Fibroblast of skin of left quadriceps (primary cell): ENCODE measurements around the gene TAPT1.
A peak's percentile ranks its signal among the peaks of the same experiment; 100 is the strongest.

Source experiments
- DNase-seq, 2 experiments: peaks; one replicate each; pipeline ENCODE4 v3.0.0-alpha.2; 2013; ENCODE audit warnings: low read depth in 2 of 2

The TAPT1 gene

DNA sequence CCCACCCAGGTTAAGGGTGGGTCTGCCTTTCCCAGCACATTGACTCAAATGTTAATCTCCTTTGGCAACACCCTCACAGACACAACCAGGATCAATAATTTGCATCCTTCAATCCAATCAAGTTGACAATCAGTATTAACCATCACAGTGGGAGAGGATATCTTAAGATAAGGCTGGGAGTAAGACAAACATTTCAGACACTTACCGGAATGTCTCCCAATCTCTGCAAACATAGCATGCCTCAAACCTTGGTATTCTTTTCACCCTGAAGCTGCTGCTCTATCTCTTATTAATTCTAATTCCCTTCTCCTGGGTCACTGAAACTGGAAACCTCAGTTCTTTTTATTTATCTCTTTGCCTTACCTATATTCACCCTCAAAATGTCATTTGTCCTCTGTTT, 19.0 kb upstream of the TAPT1 start:
- no peak for DNase-seq

DNA sequence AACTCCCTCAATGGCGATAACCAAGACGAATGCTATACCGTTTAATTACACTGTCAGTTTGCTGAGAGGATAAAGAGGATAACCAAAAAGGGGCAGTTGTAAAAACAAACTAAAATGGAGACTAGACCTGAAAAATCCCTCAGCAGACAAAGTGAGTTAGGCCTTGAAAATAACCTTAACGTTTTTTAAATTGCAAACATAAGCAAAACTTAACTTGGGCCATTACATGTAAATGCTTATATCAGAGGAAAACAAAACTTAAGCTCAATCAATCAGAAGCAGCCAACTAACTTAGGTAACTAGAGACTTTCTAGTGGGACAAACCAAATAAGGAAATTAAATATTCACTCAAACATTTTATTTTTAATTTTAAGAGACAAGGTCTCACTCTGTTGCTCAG, 17.0 kb upstream of the TAPT1 start:
- DNase-seq, result no peak

DNA sequence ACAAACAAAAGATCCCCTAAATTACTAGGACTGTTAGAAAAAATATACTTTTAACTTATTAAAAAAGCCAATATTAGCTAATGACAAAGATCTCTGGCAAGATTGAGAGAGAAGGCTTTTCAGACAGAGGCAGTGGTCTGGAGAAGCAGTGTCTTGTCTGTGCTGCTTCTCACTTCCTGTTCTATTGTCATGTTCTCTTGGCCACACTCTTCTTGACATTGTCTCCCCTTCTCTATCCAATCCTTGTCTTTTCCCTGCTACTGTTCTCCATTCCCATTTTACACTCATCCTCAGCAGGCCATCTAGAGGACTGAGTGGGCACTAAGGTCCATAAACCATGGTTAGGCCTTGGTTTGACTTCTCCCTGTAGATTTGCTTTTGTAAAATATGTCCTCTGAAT, 14.0 kb upstream of the TAPT1 start:
- no peak for DNase-seq

DNA sequence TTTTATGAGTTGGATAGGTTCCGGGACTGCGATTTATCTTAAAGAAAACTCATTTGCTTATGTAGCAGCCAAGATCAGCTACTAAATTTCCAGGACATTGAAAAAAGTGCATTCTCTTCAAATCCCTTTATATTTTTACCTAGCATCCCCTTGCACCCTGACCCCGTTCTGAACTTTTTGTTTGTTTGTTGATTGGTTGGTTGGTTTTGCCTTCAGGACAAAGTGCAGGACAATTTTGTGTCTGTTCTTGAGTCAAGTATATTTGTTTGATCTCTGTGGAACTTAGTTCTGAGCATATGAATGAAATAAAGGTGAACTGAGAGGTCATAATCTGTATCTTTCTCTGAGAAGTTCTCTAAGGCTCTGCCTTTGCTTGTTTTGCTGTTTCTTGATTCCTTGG, 12.8 kb upstream of the TAPT1 start:
- DNase-seq, result no peak

DNA sequence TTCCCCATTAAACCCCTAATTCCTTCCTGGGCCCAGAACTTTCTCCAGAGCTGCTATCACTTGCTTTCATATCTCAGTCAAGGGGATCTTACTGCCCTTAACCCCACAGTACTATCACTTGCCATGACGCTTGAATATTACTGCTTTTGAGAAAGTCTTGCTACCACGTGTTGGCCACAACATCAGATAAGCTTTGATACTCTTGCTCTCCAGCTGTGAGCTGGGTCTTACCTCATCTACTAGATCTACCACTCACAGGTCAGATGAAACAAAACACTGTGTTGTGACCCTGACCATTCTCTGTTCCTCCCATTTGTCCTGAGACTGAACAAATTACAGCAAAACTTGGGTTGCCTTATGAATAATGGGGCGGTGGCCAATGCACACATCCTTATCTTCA, 12.1 kb upstream of the TAPT1 start:
- DNase-seq, result no peak

DNA sequence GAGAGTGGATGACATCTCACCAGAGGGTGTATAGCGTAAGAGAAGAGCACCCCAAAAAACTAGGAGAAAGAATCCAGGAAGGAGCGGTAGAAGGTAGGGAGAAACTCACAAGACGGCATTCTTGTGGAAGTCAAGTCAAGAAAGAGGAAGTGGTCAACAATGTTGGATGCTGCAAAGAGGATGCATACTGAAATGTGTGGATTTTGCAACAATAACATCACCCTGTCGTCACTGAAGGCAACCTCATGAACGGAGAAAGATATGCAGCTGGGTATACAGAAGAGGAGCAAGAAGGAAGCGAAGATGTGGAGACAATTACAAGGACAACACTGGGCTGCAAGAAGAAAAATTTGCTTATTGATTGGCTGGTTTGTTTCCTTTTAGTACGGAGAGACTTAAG, 11.4 kb upstream of the TAPT1 start:
- DNase-seq, result no peak

DNA sequence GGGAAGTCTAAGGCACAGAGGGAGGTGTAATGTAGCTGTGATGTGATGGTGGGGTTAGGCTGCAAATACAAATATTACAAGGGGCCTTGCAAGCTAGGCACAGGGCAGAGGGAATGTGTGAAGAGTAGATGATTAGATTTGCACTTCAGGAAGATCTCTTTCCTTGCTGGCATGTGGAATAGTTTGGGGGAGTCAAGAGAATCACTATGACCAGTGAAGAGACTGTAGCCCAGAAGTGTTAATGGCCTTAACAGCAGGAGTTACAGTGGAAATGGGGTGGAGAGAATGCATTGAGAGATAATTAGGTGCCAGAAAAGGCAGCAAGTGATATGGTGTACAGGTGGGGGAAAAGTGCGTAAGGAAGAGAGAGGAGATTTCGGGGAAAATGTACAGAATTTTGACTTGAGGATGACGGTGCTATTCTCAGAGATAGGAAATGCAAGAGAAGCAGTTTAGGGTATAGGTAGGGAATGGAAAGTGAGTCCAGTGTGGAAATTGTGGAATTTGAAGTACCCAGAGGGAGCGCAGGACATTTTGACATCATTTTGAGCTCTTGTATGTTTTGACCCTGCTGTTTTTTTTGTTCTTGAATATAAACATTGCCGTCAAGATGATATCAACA, 10.2 kb upstream of the TAPT1 start:
- DNase-seq, result no peak

DNA sequence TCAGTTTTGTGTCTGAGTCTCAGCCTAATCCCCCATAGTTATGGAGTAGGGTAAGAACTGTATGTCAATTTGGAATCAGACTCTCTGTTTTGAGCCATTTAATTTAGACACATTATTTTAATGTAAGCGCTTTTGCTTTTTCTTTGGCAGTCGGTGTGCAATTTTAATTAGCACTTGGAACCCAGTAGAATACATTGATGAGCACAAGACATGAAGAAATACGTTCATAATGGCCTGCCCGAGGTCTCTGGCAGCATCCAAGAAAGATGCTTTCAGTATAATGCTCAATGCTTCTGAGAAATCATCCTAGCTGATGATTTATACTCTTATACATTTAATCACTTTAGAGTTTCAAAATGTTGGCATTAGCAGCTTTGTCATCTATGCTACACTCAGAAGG, 8.9 kb upstream of the TAPT1 start:
- no peak for DNase-seq

DNA sequence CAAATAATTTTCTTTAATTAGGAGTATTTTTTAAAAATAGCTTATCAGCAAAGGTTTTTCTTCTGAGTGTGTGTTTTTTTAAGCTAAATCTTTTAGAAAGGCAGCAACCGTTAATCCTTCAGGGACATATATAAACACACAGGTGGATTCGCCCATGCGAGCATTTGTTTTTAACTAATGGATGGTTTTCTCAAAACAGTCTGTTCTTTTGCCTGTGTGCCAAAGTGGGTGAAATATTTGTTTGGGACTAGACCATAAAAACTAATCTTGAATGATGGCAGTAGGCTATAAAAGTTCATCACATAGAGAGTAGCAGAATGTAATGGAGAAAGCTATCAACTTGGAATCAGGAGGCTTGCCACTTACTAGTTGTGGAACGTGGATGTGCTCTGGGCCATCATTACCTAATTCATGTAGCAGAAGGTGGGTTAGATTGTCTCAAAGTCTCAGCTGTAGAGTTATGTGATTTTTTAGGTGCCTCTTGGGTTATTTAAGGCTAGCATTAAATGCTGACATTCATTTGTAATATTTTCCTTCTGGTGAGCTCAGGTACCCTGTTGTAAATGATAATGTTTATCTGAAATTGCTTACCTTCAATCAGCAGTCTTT, 7.4 kb upstream of the TAPT1 start:
- no peak for DNase-seq

DNA sequence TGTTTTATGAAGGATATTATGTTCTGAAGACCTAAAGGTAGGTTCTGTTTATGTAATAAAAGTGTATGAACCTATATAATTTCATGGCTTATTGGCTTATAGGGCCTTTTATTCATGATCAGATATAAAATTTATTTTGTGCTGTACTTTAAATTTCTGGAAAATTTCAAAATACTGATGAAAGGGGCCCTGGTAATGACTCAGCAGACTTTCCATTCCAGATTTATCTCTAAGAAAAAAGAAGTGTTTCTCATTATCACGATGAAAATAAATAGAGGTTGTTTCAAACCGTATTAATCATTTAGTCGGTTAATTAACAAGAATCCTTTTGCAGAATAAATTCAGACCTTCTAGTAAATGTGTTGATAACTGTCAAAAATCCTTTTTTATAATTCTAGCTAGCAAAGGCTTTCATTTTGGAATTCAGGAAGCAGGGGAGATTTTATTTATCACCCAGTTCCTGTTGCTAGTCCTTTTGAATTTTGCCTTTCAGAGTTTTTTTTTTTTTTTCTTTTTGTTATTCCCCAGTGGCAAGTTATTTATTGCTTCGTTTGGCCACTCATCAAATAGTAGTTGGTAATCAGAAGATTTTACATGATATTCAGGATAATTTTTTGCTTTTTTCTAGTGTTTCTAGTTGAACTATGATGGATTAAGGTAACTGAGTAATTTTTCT, 5.4 kb upstream of the TAPT1 start:
- DNase-seq, result no peak

DNA sequence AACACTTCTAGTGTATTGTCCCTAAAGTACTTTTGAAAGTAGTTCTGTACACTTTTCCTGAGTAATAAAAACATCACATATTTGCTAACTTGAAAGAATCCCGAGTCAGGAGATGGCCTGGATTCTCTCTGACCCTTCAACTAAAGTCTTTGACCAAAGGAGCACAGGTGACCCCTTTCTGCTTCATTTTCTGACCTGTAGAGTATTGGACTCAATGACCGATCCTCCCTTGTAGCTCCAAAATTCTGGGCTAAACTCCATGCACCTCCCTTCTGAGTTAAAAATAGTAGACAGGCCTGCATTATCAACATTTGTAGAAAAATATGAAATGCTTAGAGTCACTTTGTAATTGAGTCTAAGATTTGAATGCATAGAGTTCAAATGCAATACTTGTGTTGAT, 4.0 kb upstream of the TAPT1 start:
- no peak for DNase-seq

DNA sequence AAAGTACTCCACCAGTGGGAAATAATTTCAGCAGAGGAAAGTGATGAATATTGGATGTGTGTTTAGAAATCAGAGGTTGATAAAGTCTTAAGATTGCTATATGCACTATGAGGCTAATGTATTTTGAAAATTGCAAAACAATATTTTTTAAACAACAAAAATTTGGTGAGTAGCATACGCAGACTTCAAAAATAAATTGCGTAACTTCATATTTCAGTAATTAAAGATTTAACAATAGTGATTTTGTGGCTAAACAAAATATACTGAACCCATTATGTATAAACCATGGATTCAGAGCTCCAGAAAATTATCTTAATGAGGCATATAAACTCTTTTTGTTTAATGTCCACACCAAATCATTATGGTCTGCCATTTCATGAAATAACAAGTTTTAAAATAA, 3.3 kb upstream of the TAPT1 start:
- DNase-seq, result no peak

DNA sequence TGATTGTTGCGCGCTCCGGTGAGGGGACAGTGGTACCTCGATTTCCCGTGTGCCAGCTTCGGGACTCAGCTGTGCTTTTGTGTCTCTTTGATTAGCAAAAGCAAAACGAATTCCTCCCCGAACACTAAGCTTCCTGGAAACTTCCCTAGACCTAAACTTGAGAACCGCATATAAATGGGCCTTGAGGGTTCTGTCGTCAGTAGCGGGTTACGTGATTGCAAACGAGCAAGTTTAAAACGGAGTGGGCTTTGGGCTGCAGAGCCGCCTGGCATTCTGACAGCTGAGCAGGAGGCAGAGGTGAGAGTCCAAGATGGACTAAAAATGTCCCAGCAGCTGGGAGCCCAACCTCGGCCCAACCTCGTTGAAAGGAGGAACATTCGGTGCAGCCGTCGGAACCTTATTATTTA, 1.2 kb upstream of the TAPT1 start:
- DNase-seq, result no peak

DNA sequence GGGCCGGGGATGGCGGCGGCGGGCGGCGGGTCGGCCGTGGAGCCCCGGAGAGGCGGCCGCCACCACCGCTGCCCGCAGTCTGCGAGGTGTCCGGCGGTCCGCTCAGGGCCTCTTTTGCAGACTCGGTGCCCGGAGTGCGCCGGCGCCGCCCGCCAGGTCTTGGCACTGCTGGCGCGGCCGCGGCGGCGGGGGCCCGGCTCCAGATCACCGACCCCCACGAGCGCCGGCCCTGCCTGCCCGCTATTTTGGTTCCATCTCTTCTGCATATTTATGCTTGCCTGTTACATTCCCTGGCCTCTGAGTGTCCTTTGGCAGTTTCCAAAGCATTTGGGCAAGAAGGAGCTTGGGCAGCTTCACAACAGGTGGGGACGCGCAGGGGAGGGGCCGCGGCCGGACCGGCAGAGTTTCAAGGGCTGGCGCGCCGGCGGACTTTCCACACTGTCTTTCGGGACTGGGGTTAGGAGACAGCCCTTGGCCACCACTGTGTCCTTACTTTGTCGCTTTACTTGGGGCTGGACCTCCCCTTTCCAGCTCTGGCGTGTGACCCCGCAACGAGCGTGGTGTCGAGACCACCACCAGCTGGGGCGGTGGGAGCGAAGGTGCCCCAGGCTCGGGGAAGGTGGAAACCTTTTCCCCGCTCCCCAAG, 668 bp upstream of the TAPT1 start:
- DNase-seq, result no peak

DNA sequence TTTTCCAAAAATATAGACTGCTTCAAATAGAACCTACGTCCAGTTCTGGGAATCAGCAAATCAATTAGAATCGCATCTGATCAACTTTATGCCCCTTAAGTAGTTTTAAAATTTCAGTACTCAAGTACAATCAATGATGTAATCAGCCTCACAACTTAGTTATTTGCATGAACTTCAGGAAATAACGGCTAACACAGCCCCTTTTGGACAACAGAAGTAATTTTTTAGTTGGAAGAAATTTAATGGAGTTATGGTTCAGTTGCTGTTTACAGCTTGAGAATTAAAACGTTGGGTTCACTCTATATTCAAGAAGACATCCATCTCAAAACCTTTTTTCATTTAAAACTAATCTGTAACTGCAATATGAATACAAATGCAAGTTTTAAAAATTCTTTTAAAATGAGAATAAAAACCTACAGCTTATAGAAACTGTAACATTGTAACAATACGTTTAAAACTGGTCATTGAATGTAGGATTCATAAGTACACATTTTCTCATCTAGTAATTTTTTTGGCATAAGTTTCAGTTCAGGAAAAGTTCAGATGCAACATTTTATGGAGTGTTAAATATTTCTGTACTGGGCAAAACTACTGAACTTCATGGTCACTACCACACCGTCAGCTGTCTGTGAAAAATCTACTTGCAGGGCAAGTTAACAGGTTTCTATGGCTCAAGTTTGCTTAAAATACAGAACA, 956 bp downstream of the TAPT1 start:
- DNase-seq, result peak; percentile 6 to 18

DNA sequence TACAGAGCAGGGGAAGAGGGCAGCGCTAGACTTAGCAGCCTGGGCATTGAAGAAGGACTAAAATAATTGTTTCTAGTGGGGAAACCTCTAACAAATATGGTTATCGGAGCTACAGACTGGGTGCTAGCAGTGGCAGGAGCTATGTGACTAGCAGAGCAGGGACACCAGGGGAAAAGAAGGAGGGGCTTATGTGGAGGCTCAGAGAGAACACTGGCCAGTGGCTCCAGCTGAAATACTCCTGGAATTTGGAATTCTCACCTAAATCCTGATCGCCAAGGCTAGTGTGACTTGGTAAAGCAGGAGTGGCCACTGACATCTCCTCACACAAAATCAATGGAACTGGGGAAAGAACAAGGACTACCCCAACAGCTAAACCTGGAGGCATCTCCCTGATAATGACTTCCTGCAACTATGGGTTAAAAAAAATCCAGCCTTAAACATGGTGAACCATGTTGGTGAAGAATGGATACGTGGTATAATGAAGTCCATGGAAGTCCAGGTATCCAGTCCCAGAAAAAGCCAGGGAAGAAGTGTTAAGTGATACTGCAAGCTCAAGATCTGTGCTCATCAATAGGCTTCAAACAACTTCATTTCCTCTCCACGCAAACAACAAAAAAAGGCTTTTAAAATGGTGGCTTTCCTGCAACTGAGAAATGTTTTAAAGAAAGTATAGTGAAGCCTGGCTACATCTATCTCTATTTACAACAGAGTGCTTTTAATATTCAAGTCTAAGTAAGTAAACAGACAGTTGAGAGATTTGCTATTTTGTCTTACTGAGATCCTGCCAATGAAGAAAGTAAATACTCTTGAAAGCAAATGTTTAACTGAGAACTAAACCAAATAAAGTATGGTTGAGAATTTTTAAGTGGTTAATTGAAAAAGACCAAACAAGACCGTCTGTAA, 1.8 kb downstream of the TAPT1 start:
- DNase-seq, result no peak

DNA sequence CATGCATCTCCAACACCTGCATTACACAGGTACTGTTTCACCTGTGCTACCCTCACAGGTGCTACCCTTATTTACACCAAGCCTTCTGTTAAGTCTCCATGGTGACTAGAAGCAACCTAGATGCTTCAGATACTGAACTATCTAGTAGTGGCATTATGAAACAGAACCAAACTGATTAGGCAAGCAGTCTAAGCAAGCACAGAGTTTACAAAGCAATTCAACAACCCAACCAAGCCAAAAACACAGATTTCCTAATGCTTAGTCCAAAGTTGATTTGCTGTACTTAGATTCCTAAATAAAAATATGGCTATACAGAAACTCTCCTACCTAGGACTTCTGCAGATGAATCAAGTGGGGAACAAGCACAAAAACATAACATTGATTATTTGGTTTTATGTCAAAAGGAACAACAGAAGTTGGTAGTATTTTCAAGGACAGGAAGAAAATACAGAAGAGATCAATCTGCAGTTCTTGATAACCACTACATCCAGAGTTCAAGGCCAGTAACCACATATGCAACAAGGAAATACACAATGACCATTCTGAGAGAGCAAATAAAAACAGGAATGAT, 3.2 kb downstream of the TAPT1 start:
- no peak for DNase-seq

DNA sequence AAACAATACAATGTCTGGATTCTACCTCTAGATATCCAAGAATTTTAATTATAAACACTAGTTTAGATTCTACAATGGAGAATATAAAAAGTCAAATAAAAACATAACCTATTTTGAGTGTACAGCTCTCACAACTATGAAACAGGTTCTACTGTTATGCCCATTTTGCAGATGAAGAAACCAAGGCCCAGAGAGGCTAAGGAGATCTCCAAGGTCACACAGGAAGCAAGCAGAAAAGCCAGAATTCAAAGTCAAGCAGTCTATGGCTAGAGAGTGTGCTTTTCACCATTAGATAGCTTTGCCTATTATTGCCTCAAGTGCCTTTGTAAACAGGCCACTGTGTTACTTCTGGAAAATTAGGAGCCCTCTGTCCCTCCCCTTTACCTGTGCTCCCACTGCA, 7.3 kb downstream of the TAPT1 start:
- no peak for DNase-seq

DNA sequence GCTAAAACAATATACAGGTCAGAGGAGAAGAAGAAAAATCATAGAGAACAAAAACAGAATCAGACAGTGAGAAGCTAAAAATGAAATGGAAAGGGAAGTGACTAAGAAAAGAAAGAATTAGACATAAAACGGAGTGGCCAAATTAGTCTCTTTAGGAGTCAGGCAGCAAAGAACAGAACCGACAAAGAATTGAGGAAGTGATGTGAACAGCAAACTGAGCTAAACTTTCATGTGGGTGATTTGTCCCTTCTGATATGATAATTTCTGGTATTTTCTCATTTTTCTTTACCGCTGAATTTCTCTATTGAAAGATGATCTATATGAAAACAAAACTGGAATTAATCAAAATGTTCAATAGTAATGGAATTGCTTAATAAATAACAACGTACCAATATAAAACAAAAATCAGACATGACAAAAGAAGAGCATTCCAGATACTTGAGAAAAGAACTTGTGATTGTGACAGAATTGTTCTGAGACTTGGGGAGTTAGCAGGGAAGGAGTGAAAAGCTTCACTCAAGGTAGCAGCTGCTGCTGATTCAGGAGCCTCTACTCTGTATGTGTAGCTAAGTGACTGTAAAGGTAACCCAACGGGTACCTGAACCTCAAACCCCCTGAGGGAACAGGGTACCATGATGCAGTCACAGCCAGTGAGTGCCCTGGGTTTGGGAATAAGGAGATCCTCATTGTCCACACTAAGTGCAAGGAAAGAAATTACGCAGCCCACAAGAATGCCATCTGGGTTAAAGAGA, 8.8 kb downstream of the TAPT1 start:
- no peak for DNase-seq

DNA sequence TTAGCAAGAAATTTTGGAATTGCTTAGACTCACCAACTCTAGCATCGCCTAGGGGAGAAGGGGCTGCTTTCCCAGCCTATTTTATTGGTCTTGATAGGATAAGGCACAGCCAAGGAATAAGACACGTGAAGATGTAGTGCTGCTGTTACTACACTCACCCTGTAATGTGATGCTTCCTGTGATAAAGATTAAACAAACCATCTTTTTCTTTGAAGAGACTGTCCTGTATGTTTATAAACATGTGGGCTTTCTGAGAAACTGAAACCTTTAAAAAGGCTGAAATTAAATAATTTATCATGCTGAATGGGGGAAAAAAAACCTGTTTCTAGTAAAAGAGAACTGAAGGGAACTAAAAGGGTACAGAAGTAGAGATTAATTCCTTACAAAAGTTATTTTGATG, 13.2 kb downstream of the TAPT1 start:
- no peak for DNase-seq
